Activated effector memory CD4-positive, alpha-beta T cell treated with Interleukin-2 at 50 U/mL for 16 hours (primary cell): Measurements from ENCODE around the gene INTS12.

Experiments
- DNase-seq: peaks from one replicate; pipeline ENCODE4 v3.0.0-alpha.2; 2020

The INTS12 gene

GRCh38 chr4:105677709-105678108 lies 30.8 kb downstream of the INTS12 start:
- no peak for DNase-seq

DNA sequence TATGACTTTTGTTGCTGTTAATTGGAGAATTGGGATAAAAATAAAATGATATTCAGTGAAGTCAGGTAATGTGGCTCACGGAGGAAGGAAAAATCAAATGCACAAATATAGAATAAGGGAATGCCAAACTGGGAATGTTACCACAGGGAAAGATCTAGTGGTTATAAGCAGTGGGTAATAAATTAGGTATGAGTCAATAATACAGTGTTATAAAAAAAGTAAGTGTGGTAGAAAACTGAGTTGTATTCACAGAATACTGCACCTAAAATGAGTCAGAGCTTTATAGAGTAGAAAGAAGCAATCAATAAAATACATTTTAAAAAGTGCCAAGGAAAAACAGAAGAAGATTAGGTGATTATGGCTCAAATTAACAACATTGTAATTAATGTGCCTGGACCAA lies 34.5 kb downstream of the INTS12 start:
- no peak for DNase-seq

- DNase-seq, result no peak
Observed at GRCh38 chr4:105671301-105671700, 37.2 kb downstream of the INTS12 start.

DNA sequence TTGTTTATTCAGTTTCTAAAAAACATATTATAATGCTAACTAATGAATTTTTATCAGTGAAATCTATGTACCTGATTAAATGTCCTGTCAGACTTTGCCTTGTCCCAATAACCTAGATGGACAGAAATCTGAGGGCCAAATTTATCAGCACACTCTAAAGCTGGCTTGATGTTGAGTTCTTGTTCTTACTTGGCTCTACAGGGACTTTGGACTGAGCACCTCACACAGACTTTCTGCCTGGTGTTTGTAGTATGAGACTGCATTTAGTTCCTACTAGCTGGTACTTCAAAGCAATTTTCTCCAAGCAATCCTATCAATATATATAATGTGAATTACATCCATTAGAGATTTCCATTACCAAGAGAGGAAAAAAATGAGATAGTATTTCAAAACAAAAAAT lies 37.8 kb downstream of the INTS12 start:
- no peak for DNase-seq

DNA sequence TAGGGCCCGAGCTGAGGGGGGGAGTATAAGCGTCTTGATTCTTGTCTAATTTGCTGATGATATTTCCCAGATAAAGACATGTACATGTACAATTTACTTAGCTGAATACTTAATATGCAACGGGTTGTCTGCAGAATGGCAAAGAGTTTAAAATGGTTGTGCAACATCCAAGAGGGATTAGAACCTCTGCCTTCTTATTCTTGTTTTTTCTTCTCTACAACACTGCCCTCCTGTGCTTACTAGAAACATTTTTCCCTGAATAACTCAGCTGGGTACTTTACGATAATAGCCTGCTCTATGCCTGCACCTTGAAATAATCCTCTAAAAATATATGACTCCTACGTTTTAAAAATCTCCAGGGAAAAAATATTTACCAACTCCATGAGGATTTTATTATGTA lies 41.8 kb downstream of the INTS12 start:
- no peak for DNase-seq

- no peak for DNase-seq
Observed at GRCh38 chr4:105662935-105663675, 45.4 kb downstream of the INTS12 start.

DNA sequence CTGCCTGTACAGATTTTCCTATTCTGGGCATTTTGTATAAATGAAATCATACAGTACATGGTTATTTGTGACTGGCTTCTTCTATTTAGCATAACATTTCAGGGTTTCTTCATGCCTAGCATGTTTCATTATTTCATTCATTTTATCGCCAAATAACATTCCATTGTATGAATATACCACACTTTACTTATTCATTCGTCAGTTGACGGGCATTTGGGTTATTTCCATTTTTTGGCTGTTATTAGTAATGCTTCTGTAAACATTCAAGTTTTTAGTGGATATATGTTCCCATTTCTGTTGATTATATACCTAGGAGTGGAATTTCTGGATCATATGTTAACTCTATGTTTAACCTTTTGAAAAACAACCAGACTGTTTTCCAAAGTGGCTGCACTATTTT lies 47.5 kb downstream of the INTS12 start:
- no peak for DNase-seq

DNA sequence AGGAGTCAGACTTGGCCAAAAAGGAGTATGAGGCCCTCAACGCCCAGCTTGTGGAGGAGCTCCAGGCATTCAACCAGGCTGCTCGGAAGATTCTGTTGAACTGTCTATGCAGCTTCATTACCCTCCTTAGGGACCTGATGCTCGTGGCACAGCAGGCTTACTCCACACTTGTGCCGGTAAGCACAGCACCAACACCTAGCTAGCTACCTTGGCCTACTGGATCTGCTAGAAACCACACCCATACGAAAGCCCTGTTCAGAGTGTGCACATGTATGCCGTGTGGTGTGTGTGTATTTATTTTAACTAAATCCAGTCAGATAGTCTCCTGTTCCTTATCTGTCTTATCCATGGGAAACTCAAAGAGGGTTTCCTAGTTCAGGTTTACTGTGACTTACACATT lies 49.3 kb downstream of the INTS12 start:
- no peak for DNase-seq

DNA sequence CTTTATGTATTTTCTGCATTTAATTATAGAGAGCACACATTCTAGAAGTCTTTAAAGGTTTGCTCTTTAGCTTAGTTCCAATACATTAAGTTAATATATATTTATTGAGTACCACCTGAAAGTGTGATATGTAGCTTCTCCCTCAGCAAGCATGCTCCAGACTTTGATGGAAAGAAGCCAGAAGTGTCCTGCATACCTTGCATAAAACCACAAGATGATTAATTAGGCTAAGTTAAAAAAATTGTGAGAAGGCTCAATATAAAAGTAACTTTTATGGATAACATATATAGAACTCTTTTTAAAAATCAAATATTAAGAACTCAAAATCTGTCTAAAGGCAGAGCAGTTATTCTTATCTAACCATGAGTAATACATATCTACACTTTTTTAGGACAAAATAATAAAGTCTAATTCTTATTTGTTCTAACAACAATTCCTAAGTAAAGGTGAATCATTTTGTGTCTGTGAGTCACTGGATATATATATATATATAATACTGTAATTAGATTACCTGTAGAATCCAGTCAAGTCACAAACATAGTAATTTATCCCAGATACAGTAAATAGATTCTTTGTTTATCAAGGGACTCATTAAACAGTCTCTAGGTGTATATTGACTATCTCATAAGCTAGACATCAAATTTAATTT lies 51.2 kb downstream of the INTS12 start:
- no peak for DNase-seq

DNA sequence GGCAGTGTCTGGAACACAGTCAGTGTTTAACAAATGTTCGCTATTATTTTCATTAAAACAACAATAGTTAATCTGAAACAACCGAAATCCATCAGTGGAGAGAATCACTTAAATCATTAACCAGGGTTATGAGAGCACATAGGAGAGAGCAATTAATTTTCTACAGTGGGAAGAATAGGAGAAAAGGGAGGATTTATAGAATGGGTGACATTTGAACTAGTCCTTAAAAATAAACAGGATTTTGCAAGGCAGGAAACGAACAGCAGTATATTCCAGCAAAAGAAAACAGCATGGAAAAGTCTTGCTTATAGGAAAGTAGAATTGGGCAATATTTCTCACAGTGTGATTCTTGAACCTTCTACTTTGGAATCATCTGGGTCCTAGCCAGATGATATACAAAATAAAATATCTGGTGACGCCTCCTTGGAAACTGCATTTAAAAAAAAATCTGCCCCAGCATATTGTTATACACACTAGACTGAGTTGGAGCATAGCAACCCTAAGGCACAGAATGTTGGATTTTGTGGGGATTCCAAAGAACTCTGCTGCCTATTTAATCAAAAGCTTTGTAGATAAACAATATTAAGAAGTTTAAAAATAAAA lies 56.1 kb downstream of the INTS12 start:
- DNase-seq, result no peak

GRCh38 chr4:105651884-105652283 lies 56.6 kb downstream of the INTS12 start:
- DNase-seq, result no peak

GRCh38 chr4:105650190-105650589 lies 58.3 kb downstream of the INTS12 start:
- DNase-seq, result no peak

DNA sequence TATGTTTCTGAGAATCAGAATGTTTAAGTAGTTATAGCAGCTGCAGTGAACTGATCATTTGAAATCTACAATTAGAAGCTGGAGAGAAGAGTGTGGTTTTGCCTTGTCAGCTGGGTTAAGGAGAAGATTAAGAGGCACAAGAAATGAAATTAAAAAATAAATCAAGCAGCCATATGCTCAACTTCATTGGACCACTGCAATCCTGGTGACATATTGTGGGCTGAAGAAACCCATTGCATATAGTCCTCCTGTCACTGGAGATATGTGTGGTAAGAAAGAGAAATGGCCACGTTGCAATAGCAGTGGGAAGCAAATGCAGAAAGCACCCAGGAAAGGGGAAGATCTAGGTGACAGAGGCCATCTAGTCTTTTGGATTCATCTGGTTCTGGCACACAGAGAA lies 63.0 kb downstream of the INTS12 start:
- DNase-seq, result no peak

DNA sequence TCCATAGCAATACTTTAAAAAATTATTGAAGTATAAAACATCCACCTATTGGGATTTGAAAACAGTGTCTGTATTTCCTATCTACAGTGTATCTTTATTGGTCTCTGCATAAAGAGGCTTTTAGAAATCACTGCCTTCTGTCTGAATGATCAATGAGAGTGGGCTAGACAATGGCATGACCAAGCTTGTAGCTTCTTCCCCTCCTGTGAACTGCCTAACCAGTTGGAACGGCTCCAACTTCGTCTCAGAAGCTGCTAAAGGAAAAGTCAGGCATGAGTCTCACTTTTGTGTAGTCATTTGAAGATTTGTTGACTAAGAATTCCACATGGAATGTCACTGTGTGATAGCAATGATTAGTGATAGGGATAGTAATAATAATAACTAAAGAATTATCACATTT lies 64.2 kb downstream of the INTS12 start:
- DNase-seq, result no peak

DNA sequence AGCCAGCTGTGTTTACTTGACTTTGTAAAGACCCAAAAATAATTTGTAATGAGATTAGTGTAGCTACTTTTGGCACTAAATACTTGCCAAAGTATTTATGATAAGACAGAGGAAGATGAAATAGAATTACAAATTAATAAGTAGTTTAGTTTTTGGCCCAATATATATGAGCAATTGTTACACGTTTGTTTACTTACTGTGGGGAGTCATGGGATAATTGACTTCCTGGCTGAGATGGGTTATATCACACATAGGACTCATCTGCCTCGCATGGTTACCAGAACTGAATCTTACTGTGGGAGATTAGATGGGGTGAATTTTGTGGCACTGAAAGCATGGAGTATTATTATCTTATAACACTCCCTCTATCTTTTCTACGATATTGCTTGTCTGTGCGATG lies 66.6 kb downstream of the INTS12 start:
- DNase-seq, result no peak

GRCh38 chr4:105637408-105638176 lies 70.9 kb downstream of the INTS12 start:
- no peak for DNase-seq

DNA sequence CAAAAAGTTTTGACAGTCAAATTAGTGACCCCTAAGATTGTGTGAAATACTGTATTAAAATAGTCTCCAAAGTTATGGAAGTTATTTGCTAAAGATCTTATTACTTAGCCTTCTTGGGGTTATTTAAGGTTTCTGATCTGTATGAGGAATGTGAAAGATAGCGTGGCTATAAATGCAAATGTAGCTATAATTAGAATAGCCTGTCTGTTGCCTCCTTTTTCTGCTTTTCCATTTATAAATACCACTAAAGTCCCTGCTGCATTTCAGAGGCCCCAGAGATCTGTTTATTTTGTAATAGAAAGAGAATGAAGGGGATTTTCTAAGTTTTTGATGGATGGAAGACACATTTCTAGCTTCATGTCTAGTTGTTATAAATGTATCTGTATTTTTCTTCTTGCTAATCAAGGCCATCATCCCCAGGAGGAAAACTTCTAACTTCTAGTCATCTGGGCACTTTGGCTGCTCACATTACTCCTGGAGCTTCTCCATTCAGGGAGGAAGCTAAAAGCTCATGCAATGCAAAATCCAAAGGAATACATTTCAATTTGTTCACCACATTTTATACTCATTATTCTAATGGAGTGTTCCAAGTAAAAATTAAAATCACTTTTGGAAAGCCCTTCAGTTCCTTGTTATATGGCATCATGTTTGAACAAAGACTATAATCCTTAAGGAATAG lies 73.9 kb downstream of the INTS12 start:
- no peak for DNase-seq

- no peak for DNase-seq
Observed at GRCh38 chr4:105633241-105633640, 75.2 kb downstream of the INTS12 start.
